ENCODE results near the gene OGDH.

- TF ChIP-seq REST (IDR thresholded peaks at IDR 0.05; ENCODE audit: insufficient read depth in 1 of 2, low read depth in 2 of 2, low read length in 2 of 2) (no peak), TAF1 (IDR thresholded peaks at IDR 0.05; ENCODE audit: borderline replicate concordance, insufficient read depth, low read length) (no peak), POLR2AphosphoS5 (IDR thresholded peaks at IDR 0.05; ENCODE audit: low read depth, low read length) (no peak)
Observed at GRCh38 chr7:44618753-44619152, 12.3 kb downstream of the OGDH start.

Measured in PFSK-1 (cell line).